HG02885 (cell line): ENCODE data around the gene CRYBB3.
"Not testable (repeated sequence)": the region's sequence is repeated elsewhere in the genome, so short reads cannot be mapped to it uniquely, and the experiment has no call there.

Experiments used
- ATAC-seq: cut with Tn5 transposase; IDR thresholded peaks from one replicate; pipeline ENCODE4 v1.9.1; 2021; ENCODE audit warnings: mild to moderate bottlenecking; ENCODE audit not compliant: unreplicated experiment, poor library complexity

Gene CRYBB3

GRCh38 chr22:25174888-25175411 lies 24.7 kb upstream of the CRYBB3 start:
- ATAC-seq: no peak

- ATAC-seq: no peak
Observed at GRCh38 chr22:25176175-25176574, 23.5 kb upstream of the CRYBB3 start.

GRCh38 chr22:25176799-25177198 lies 22.9 kb upstream of the CRYBB3 start:
- ATAC-seq: no peak

GRCh38 chr22:25177226-25177625 lies 22.4 kb upstream of the CRYBB3 start:
- no peak for ATAC-seq

GRCh38 chr22:25177895-25178294 lies 21.8 kb upstream of the CRYBB3 start:
- ATAC-seq: no peak

- not testable (repeated sequence) for ATAC-seq
Observed at GRCh38 chr22:25178348-25178747, 21.3 kb upstream of the CRYBB3 start.

GRCh38 chr22:25178869-25179631 lies 20.6 kb upstream of the CRYBB3 start:
- ATAC-seq: not testable (repeated sequence)

GRCh38 chr22:25182131-25183110 lies 17.2 kb upstream of the CRYBB3 start:
- no peak for ATAC-seq

- no peak for ATAC-seq
Observed at GRCh38 chr22:25183949-25184619, 15.6 kb upstream of the CRYBB3 start.

- no peak for ATAC-seq
Observed at GRCh38 chr22:25186140-25186539, 13.5 kb upstream of the CRYBB3 start.

GRCh38 chr22:25187469-25187868 lies 12.2 kb upstream of the CRYBB3 start:
- ATAC-seq: no peak

GRCh38 chr22:25192406-25192805 lies 7.3 kb upstream of the CRYBB3 start:
- ATAC-seq: no peak

GRCh38 chr22:25193130-25193529 lies 6.5 kb upstream of the CRYBB3 start:
- ATAC-seq: no peak

- ATAC-seq: no peak
Observed at GRCh38 chr22:25193548-25193947, 6.1 kb upstream of the CRYBB3 start.

- ATAC-seq: no peak
Observed at GRCh38 chr22:25196326-25196725, 3.3 kb upstream of the CRYBB3 start.

GRCh38 chr22:25197340-25197739 lies 2.3 kb upstream of the CRYBB3 start:
- ATAC-seq: no peak

- ATAC-seq: no peak
Observed at GRCh38 chr22:25200967-25201366, 1.3 kb downstream of the CRYBB3 start.

- no peak for ATAC-seq
Observed at GRCh38 chr22:25201557-25202273, 2.1 kb downstream of the CRYBB3 start.

- no peak for ATAC-seq
Observed at GRCh38 chr22:25202290-25202921, 2.7 kb downstream of the CRYBB3 start.
